Measurements from ENCODE around the gene LRBA. TPM values are rescaled to one million over a fixed set of nuclear protein-coding genes. Genes with fewer than 3 reads are reported as not detected.

The LRBA gene
- total RNA-seq, 1 donor from 2014 or later, result 26.4 TPM

DNA sequence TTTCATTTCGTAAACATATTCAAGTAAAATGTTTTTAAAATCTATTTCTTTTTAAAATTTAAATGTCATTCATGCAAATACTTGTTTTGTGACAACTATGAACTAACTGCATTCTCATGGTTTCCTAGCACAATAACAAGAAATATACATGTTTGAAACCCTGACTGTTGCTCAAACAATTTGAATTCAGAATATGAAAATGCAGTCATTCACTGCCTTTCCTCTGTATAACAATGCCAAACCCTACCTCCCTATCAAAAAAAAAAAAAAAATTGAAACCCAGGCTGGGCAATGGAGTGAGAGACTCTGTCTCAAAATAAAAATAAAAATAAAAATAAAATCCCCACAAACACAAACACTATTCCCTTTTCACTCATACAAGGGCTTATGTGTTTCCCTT, 391.0 kb downstream of the LRBA start:
- H3K4me3 Mint-ChIP-seq (ENCODE audit: unreplicated experiment), result no peak overlapping the region

DNA sequence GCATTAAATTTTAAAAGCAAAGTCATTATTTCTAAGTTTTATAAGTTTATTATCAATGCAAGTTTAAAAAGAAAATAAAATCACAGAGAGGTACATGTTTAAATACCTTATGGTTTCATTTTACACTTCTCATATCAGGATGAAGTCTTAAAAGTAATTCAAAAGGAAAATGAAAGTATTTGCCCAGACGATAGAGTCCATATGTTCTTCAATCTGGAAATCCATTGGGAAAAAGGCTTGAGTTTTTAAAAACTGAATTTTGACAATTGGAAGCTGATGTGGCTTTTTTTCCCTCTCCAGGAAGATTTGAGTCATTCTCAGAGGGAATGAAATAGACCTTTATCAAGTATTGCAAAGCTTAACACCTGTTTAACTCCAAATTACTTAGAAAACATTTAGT, 396.0 kb downstream of the LRBA start:
- H3K27ac Mint-ChIP-seq (ENCODE audit: unreplicated experiment), result no peak overlapping the region
- H3K36me3 Mint-ChIP-seq (ENCODE audit: unreplicated experiment), result no peaks in the 10 kb centered on the region
- H3K4me3 Mint-ChIP-seq (ENCODE audit: unreplicated experiment), result no peak overlapping the region
- DNase-seq, result no peak
- no peaks in the 10 kb centered on the region for H3K4me1 Mint-ChIP-seq (ENCODE audit: low read depth, unreplicated experiment)
- no peaks in the 10 kb centered on the region for H3K9me3 Mint-ChIP-seq (ENCODE audit: unreplicated experiment)
- no peaks in the 10 kb centered on the region for H3K27me3 Mint-ChIP-seq (ENCODE audit: unreplicated experiment)
- TF ChIP-seq, protein P1, sequence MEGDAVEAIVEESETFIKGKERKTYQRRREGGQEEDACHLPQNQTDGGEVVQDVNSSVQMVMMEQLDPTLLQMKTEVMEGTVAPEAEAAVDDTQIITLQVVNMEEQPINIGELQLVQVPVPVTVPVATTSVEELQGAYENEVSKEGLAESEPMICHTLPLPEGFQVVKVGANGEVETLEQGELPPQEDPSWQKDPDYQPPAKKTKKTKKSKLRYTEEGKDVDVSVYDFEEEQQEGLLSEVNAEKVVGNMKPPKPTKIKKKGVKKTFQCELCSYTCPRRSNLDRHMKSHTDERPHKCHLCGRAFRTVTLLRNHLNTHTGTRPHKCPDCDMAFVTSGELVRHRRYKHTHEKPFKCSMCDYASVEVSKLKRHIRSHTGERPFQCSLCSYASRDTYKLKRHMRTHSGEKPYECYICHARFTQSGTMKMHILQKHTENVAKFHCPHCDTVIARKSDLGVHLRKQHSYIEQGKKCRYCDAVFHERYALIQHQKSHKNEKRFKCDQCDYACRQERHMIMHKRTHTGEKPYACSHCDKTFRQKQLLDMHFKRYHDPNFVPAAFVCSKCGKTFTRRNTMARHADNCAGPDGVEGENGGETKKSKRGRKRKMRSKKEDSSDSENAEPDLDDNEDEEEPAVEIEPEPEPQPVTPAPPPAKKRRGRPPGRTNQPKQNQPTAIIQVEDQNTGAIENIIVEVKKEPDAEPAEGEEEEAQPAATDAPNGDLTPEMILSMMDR (IDR thresholded peaks at IDR 0.05; ENCODE audit: partially characterized antibody, unreplicated experiment), result no peak

More for the DNA sequence above, 391.0 kb downstream of the LRBA start:
- TF ChIP-seq, protein P1 (IDR thresholded peaks at IDR 0.05; ENCODE audit: partially characterized antibody, unreplicated experiment), result no peak
- Mint-ChIP-seq H3K4me1 (ENCODE audit: low read depth, unreplicated experiment) (no peaks in the 10 kb centered on the region), H3K27me3 (ENCODE audit: unreplicated experiment) (no peaks in the 10 kb centered on the region), H3K9me3 (ENCODE audit: unreplicated experiment) (no peaks in the 10 kb centered on the region), H3K27ac (ENCODE audit: unreplicated experiment) (no peak overlapping the region), H3K36me3 (ENCODE audit: unreplicated experiment) (no peaks in the 10 kb centered on the region)
- no peak for DNase-seq

DNA sequence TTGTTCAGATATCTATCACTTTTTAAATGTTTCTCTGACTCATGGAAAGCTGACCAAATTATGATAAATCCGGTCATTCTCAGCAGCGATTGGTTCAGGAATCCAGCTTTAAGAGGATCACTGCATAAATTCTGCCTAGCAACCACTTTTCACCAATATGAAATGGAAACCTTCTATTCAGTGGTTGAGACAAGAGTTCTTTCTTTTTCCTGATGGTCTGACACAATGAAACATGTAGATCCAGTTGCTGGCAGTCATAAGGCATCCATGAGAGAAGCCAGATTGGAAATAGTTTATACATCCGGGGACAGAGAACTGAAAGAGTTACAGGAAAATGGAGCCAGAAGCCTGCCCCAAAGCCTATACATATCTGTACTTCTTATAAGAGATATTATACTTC, 406.0 kb downstream of the LRBA start:
- no peaks in the 10 kb centered on the region for H3K27me3 Mint-ChIP-seq (ENCODE audit: unreplicated experiment)
- DNase-seq, result no peak

DNA sequence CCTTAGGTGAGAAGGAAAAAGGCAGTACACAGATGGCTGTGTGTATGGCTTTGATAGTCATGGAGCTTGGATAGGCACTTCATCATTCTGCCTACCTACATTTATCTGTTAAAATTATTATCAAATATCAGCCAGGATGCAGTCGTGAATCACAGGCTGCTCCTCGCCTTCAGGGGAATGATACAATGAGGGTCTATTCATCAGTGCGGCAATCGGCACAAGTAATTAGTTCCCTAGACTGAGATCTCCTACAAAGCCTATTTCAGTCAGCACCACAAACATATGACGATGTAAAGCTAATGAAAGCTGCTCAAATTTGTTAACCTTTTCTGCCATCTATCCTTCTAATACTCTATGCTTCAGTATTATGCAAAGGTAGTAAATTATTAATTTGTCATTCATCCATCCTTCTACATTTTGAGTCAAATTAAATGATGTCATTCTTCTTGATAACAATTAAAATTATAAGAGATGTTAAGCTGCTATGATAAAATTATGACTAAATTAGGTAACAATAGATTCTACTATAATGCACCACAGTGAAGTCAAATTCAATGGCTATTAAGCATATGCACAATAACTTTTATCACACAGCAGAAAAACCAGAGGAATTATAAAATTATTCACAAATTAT, 414.2 kb downstream of the LRBA start:
- Mint-ChIP-seq H3K4me3 (ENCODE audit: unreplicated experiment) (no peak overlapping the region), H3K4me1 (ENCODE audit: low read depth, unreplicated experiment) (peaks cover 7% of the 10 kb centered on the region), H3K27ac (ENCODE audit: unreplicated experiment) (no peak overlapping the region), H3K27me3 (ENCODE audit: unreplicated experiment) (no peaks in the 10 kb centered on the region), H3K36me3 (ENCODE audit: unreplicated experiment) (no peaks in the 10 kb centered on the region), H3K9me3 (ENCODE audit: unreplicated experiment) (peaks cover 2% of the 10 kb centered on the region)
- no peak for DNase-seq
- TF ChIP-seq, protein P1 (IDR thresholded peaks at IDR 0.05; ENCODE audit: partially characterized antibody, unreplicated experiment), result no peak

More for the DNA sequence above, 406.0 kb downstream of the LRBA start:
- TF ChIP-seq, protein P1 (IDR thresholded peaks at IDR 0.05; ENCODE audit: partially characterized antibody, unreplicated experiment), result no peak
- Mint-ChIP-seq H3K4me3 (ENCODE audit: unreplicated experiment) (no peak overlapping the region), H3K9me3 (ENCODE audit: unreplicated experiment) (no peaks in the 10 kb centered on the region), H3K4me1 (ENCODE audit: low read depth, unreplicated experiment) (no peaks in the 10 kb centered on the region), H3K36me3 (ENCODE audit: unreplicated experiment) (no peaks in the 10 kb centered on the region), H3K27ac (ENCODE audit: unreplicated experiment) (no peak overlapping the region)

DNA sequence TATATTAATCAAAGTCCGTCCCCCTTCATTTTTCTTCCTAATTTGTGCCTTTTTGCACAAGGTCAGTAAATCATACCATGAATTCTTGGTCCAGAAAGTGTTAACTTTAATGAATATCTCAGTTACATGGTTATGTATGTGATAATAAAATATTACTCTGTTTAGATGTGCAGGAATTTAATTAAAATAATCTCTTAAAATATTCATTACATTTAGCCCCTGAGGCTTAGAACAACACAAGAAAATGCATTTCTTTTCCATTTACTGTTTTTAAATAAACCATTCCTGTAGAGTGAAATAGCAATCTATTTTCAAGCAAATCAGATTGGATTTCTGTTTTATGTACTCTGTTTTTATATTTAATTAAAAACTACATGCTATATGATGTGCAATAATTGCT, 415.5 kb downstream of the LRBA start:
- peaks cover 7% of the 10 kb centered on the region for H3K4me1 Mint-ChIP-seq (ENCODE audit: low read depth, unreplicated experiment)
- H3K9me3 Mint-ChIP-seq (ENCODE audit: unreplicated experiment), result peaks cover 2% of the 10 kb centered on the region
- H3K27me3 Mint-ChIP-seq (ENCODE audit: unreplicated experiment), result no peaks in the 10 kb centered on the region
- no peak for DNase-seq
- H3K4me3 Mint-ChIP-seq (ENCODE audit: unreplicated experiment), result no peak overlapping the region
- H3K27ac Mint-ChIP-seq (ENCODE audit: unreplicated experiment), result no peak overlapping the region
- no peaks in the 10 kb centered on the region for H3K36me3 Mint-ChIP-seq (ENCODE audit: unreplicated experiment)
- TF ChIP-seq, protein P1 (IDR thresholded peaks at IDR 0.05; ENCODE audit: partially characterized antibody, unreplicated experiment), result no peak

Measured in glutamatergic neuron (in vitro differentiated cells).